Activated T-cell treated with anti-CD3 and anti-CD28 coated beads, Interleukin-2, amount 50 U/mL, for 4 hours (primary cell): ENCODE results near the gene SPIRE1. TPM values are rescaled to one million over a fixed set of nuclear protein-coding genes. Genes with fewer than 3 reads are reported as not detected.
"Not testable (repeated sequence)": the region's sequence is repeated elsewhere in the genome, so short reads cannot be mapped to it uniquely, and the experiment has no call there.

ENCODE experiments used
- ATAC-seq, 2 donors: fragments of 200-7000 bp; cut with Tn5 transposase; one replicate each; pipeline ENCODE4 v1.10.0; 2021
- DNase-seq: peaks from one replicate; pipeline ENCODE4 v3.0.0-alpha.2; 2020
- H3K27me3 Mint-ChIP-seq: one replicate; pipeline ENCODE4 v1.8.0; 2021; ENCODE audit warnings: low read depth, mixed read lengths
- H3K36me3 Mint-ChIP-seq: one replicate; pipeline ENCODE4 v1.8.0; 2022; ENCODE audit warnings: mixed read lengths; ENCODE audit not compliant: insufficient read depth
- H3K4me1 Mint-ChIP-seq: one replicate; pipeline ENCODE4 v1.8.0; 2021; ENCODE audit warnings: low read depth, mixed read lengths
- H3K4me3 Mint-ChIP-seq: one replicate; pipeline ENCODE4 v1.8.0; 2021; ENCODE audit warnings: mild to moderate bottlenecking, moderate library complexity, mixed read lengths
- H3K9me3 Mint-ChIP-seq: one replicate; pipeline ENCODE4 v1.8.0; 2021; ENCODE audit warnings: mixed read lengths
- total RNA-seq, 3 donors: library from RNA; stranded (reverse); gene quantifications; one replicate each; pipeline ENCODE4 v1.2.1, GENCODE V29; 2021

SPIRE1 gene
- total RNA-seq, 3 donors from 2014 or later = 2.2 to 4.3 (median 3.2) TPM

GRCh38 chr18:12485479-12486105, 172.3 kb downstream of the SPIRE1 start:
- H3K4me3 Mint-ChIP-seq = no peak overlapping the region
- H3K9me3 Mint-ChIP-seq = no peaks in the 10 kb centered on the region
- no peak for ATAC-seq
- DNase-seq = no peak
- no peaks in the 10 kb centered on the region for H3K36me3 Mint-ChIP-seq
- H3K27me3 Mint-ChIP-seq = peaks cover 1% of the 10 kb centered on the region
- peaks cover 1% of the 10 kb centered on the region for H3K4me1 Mint-ChIP-seq

- not testable (repeated sequence) for ATAC-seq, H3K27me3 Mint-ChIP-seq, H3K9me3 Mint-ChIP-seq, H3K4me3 Mint-ChIP-seq, DNase-seq, H3K4me1 Mint-ChIP-seq, H3K36me3 Mint-ChIP-seq
Observed at GRCh38 chr18:12481915-12482314, 176.0 kb downstream of the SPIRE1 start.

GRCh38 chr18:12479982-12480381, 177.9 kb downstream of the SPIRE1 start:
- no peaks in the 10 kb centered on the region for H3K36me3 Mint-ChIP-seq
- no peaks in the 10 kb centered on the region for H3K4me1 Mint-ChIP-seq
- no peaks in the 10 kb centered on the region for H3K9me3 Mint-ChIP-seq

GRCh38 chr18:12479536-12479935, 178.4 kb downstream of the SPIRE1 start:
- no peaks in the 10 kb centered on the region for H3K36me3 Mint-ChIP-seq
- no peak for DNase-seq
- H3K9me3 Mint-ChIP-seq = no peaks in the 10 kb centered on the region
- no peak overlapping the region for H3K4me3 Mint-ChIP-seq
- ATAC-seq = no peak
- no peaks in the 10 kb centered on the region for H3K4me1 Mint-ChIP-seq
- H3K27me3 Mint-ChIP-seq = peaks cover 1% of the 10 kb centered on the region

More at GRCh38 chr18:12479982-12480381, 177.9 kb downstream of the SPIRE1 start:
- ATAC-seq (no peak), DNase-seq (no peak)
- Mint-ChIP-seq H3K27me3 (peaks cover 1% of the 10 kb centered on the region), H3K4me3 (no peak overlapping the region)

- no peak overlapping the region for H3K4me3 Mint-ChIP-seq
- no peak for DNase-seq
- peaks cover 1% of the 10 kb centered on the region for H3K27me3 Mint-ChIP-seq
Observed at GRCh38 chr18:12478269-12479047, 179.4 kb downstream of the SPIRE1 start.

GRCh38 chr18:12477606-12478005, 180.3 kb downstream of the SPIRE1 start:
- ATAC-seq = no peak
- Mint-ChIP-seq H3K4me1 (no peaks in the 10 kb centered on the region), H3K4me3 (no peak overlapping the region), H3K9me3 (no peaks in the 10 kb centered on the region), H3K27me3 (peaks cover 1% of the 10 kb centered on the region), H3K36me3 (no peaks in the 10 kb centered on the region)
- no peak for DNase-seq

More at GRCh38 chr18:12478269-12479047, 179.4 kb downstream of the SPIRE1 start:
- ATAC-seq = no peak
- Mint-ChIP-seq H3K4me1 (no peaks in the 10 kb centered on the region), H3K9me3 (no peaks in the 10 kb centered on the region), H3K36me3 (no peaks in the 10 kb centered on the region)

GRCh38 chr18:12476955-12477354, 181.0 kb downstream of the SPIRE1 start:
- Mint-ChIP-seq H3K4me1 (no peaks in the 10 kb centered on the region), H3K4me3 (no peak overlapping the region), H3K9me3 (no peaks in the 10 kb centered on the region), H3K27me3 (peaks cover 1% of the 10 kb centered on the region), H3K36me3 (no peaks in the 10 kb centered on the region)
- no peak for ATAC-seq
- no peak for DNase-seq

GRCh38 chr18:12474876-12475275, 183.0 kb downstream of the SPIRE1 start:
- no peak for ATAC-seq
- no peaks in the 10 kb centered on the region for H3K4me1 Mint-ChIP-seq
- H3K9me3 Mint-ChIP-seq = no peaks in the 10 kb centered on the region
- no peaks in the 10 kb centered on the region for H3K27me3 Mint-ChIP-seq
- no peak overlapping the region for H3K4me3 Mint-ChIP-seq
- H3K36me3 Mint-ChIP-seq = no peaks in the 10 kb centered on the region
- DNase-seq = no peak

GRCh38 chr18:12474146-12474545, 183.8 kb downstream of the SPIRE1 start:
- no peaks in the 10 kb centered on the region for H3K36me3 Mint-ChIP-seq
- no peak overlapping the region for H3K4me3 Mint-ChIP-seq
- H3K9me3 Mint-ChIP-seq = no peaks in the 10 kb centered on the region
- DNase-seq (no peak), ATAC-seq (no peak)
- H3K27me3 Mint-ChIP-seq = no peaks in the 10 kb centered on the region
- H3K4me1 Mint-ChIP-seq = no peaks in the 10 kb centered on the region

- no peaks in the 10 kb centered on the region for H3K4me1 Mint-ChIP-seq
- H3K36me3 Mint-ChIP-seq = no peaks in the 10 kb centered on the region
- no peak for DNase-seq
- no peaks in the 10 kb centered on the region for H3K27me3 Mint-ChIP-seq
- no peaks in the 10 kb centered on the region for H3K9me3 Mint-ChIP-seq
- H3K4me3 Mint-ChIP-seq = no peak overlapping the region
- ATAC-seq = no peak
Observed at GRCh38 chr18:12470382-12471075, 187.4 kb downstream of the SPIRE1 start.

GRCh38 chr18:12468445-12468844, 189.5 kb downstream of the SPIRE1 start:
- Mint-ChIP-seq H3K27me3 (no peaks in the 10 kb centered on the region), H3K36me3 (no peaks in the 10 kb centered on the region), H3K4me3 (no peak overlapping the region), H3K4me1 (no peaks in the 10 kb centered on the region), H3K9me3 (no peaks in the 10 kb centered on the region)
- ATAC-seq (no peak), DNase-seq (no peak)

- Mint-ChIP-seq H3K27me3 (no peaks in the 10 kb centered on the region), H3K36me3 (no peaks in the 10 kb centered on the region), H3K9me3 (no peaks in the 10 kb centered on the region)
Observed at GRCh38 chr18:12464731-12465130, 193.2 kb downstream of the SPIRE1 start.

GRCh38 chr18:12463191-12463590, 194.7 kb downstream of the SPIRE1 start:
- Mint-ChIP-seq H3K9me3 (no peaks in the 10 kb centered on the region), H3K27me3 (no peaks in the 10 kb centered on the region), H3K4me3 (no peak overlapping the region), H3K36me3 (no peaks in the 10 kb centered on the region), H3K4me1 (no peaks in the 10 kb centered on the region)
- ATAC-seq (no peak), DNase-seq (no peak)

More at GRCh38 chr18:12464731-12465130, 193.2 kb downstream of the SPIRE1 start:
- DNase-seq (no peak), ATAC-seq (no peak)
- no peak overlapping the region for H3K4me3 Mint-ChIP-seq
- H3K4me1 Mint-ChIP-seq = no peaks in the 10 kb centered on the region

- H3K4me3 Mint-ChIP-seq = no peak overlapping the region
- ATAC-seq = no peak
- DNase-seq = no peak
- H3K36me3 Mint-ChIP-seq = no peaks in the 10 kb centered on the region
- no peaks in the 10 kb centered on the region for H3K27me3 Mint-ChIP-seq
- H3K9me3 Mint-ChIP-seq = no peaks in the 10 kb centered on the region
- H3K4me1 Mint-ChIP-seq = no peaks in the 10 kb centered on the region
Observed at GRCh38 chr18:12462242-12462641, 195.7 kb downstream of the SPIRE1 start.
